ENCODE data around the gene RAD51B.

The RAD51B gene

DNA sequence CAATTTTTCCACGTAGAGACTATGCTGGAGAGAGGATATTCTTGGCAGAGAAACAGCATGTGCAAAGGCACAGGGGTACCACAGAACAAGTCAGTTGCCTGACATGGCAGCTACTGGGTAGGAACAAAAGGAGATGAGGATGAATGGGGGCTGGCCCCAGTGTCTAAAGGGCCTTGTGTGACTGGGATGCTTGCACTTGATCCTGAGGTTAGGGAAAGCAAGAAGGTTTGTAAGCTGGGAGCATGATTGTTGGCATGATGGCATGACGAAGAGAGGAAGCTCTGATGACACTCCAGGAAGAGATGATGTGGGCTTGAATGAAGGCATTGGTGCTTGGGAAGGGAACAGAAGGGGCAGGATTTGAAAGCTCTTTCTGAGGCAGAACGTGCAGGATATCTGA lies 834.2 kb downstream of the RAD51B start:
- no peaks in the 10 kb centered on the region for H3K4me1 ChIP-seq (ENCODE audit: low read length)
- no peak overlapping the region for H3K4me2 ChIP-seq (ENCODE audit: low read depth, low read length)
- TF ChIP-seq EZH2phosphoT487 (IDR thresholded peaks at IDR 0.05; ENCODE audit: low read length) (no peak), CTCF (IDR thresholded peaks at IDR 0.05; ENCODE audit: low read length) (no peak), EZH2 (optimal IDR thresholded peaks at IDR 0.05; ENCODE audit: low read depth, low read length) (no peak)
- no peak overlapping the region for H3K9ac ChIP-seq (ENCODE audit: low read length)
- no peak overlapping the region for H2AFZ ChIP-seq (ENCODE audit: low read length)
- no peaks in the 10 kb centered on the region for H4K20me1 ChIP-seq (ENCODE audit: insufficient read depth, low read length)
- no peaks in the 10 kb centered on the region for H3K9me3 ChIP-seq (replicated peaks; ENCODE audit: insufficient read depth, low read length)
- no peaks in the 10 kb centered on the region for H3K27me3 ChIP-seq (replicated peaks; ENCODE audit: insufficient read depth, low read length)
- DNase-seq = no peak
- no peak overlapping the region for H3K27ac ChIP-seq (ENCODE audit: low read length)
- H3K79me2 ChIP-seq (ENCODE audit: low read length) = no peaks in the 10 kb centered on the region
- H3F3A ChIP-seq (ENCODE audit: insufficient read depth, low read length) = no peaks in the 10 kb centered on the region
- H3K9me2 ChIP-seq (replicated peaks; ENCODE audit: insufficient read depth, low read length) = no peaks in the 10 kb centered on the region
- no peak overlapping the region for H3K4me3 ChIP-seq (ENCODE audit: low read length)
- no peaks in the 10 kb centered on the region for H3K36me3 ChIP-seq (replicated peaks; ENCODE audit: insufficient read depth, low read length)

DNA sequence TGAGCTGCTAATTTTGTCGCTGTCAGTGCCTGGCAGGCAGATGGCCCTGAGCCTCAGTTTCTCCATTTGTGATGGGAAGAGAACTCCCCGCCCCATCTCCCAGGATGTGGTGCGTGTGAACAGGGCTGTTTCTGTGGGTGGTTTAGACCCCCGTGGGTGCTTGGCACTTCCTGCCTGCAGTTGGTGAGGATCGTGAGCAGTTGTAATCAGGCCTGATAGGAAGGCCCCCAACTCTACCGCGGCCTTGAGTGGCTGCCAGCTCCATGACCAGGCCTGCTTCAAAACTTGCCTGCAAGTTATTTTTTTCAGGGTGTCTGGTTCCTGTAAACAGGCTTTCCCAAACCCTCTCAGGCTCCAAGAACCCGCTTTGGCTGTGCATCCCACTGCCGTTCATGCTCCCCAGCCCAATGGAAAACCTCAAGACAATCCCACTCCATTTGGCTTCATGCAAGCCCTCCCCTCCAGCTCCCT lies 834.9 kb downstream of the RAD51B start:
- no peaks in the 10 kb centered on the region for H3K27me3 ChIP-seq (replicated peaks; ENCODE audit: insufficient read depth, low read length)
- no peaks in the 10 kb centered on the region for H3F3A ChIP-seq (ENCODE audit: insufficient read depth, low read length)
- H3K9ac ChIP-seq (ENCODE audit: low read length) = no peak overlapping the region
- no peaks in the 10 kb centered on the region for H3K4me1 ChIP-seq (ENCODE audit: low read length)
- no peak for TF ChIP-seq CTCF (IDR thresholded peaks at IDR 0.05; ENCODE audit: low read length)
- no peak overlapping the region for H3K4me3 ChIP-seq (ENCODE audit: low read length)
- H3K9me2 ChIP-seq (replicated peaks; ENCODE audit: insufficient read depth, low read length) = no peaks in the 10 kb centered on the region
- no peak overlapping the region for H3K4me2 ChIP-seq (ENCODE audit: low read depth, low read length)
- no peaks in the 10 kb centered on the region for H3K36me3 ChIP-seq (replicated peaks; ENCODE audit: insufficient read depth, low read length)
- no peaks in the 10 kb centered on the region for H3K79me2 ChIP-seq (ENCODE audit: low read length)
- H3K9me3 ChIP-seq (replicated peaks; ENCODE audit: insufficient read depth, low read length) = no peaks in the 10 kb centered on the region
- no peak for DNase-seq
- H4K20me1 ChIP-seq (ENCODE audit: insufficient read depth, low read length) = no peaks in the 10 kb centered on the region
- no peak overlapping the region for H3K27ac ChIP-seq (ENCODE audit: low read length)
- H2AFZ ChIP-seq (ENCODE audit: low read length) = no peak overlapping the region

DNA sequence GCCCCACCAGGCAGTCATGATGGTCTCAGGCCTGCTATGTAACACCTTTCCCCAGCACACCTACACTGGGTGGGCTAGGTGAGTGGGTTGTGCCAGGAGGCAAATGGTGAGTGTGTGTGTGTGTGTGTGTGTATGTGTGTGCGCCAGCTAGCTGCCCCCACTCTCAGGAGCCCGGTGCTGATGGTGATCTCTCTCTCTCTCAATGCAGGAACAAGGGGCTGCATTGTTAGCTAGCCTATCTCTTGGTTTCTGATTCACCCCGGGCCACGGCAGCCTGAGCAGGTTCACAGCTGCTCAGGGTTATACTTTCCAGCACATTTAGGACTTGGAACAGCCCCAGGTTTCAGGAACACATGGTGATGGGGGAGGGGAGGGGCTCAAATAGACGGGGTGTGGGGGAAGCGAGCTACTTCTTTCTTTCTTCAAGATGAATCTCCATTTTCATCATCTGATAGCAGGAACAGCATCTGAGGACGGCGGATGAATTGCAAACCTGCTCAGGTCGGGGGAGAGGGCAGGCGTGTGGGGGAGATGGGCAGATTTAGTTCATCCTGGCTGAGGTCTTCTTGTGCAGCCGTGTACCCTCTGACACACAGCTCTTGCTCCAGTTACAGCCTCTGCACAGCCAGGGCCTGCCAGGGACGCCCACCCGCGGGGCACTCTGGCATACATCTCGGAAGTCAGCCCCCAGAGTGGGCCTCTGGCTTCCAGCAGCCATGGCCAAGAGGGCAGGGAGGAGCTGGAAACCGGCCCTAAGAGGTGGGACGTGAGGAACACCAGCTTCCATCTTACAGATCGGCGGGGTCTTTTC lies 835.6 kb downstream of the RAD51B start:
- Histone ChIP-seq H3K9ac (ENCODE audit: low read length) (no peak overlapping the region), H3K27ac (ENCODE audit: low read length) (no peak overlapping the region), H3K79me2 (ENCODE audit: low read length) (no peaks in the 10 kb centered on the region), H3K4me1 (ENCODE audit: low read length) (no peaks in the 10 kb centered on the region), H3K4me2 (ENCODE audit: low read depth, low read length) (no peak overlapping the region), H3K36me3 (replicated peaks; ENCODE audit: insufficient read depth, low read length) (no peaks in the 10 kb centered on the region), H4K20me1 (ENCODE audit: insufficient read depth, low read length) (no peaks in the 10 kb centered on the region), H3K9me2 (replicated peaks; ENCODE audit: insufficient read depth, low read length) (no peaks in the 10 kb centered on the region), H3F3A (ENCODE audit: insufficient read depth, low read length) (no peaks in the 10 kb centered on the region), H3K4me3 (ENCODE audit: low read length) (no peak overlapping the region), H3K27me3 (replicated peaks; ENCODE audit: insufficient read depth, low read length) (no peaks in the 10 kb centered on the region), H3K9me3 (replicated peaks; ENCODE audit: insufficient read depth, low read length) (no peaks in the 10 kb centered on the region), H2AFZ (ENCODE audit: low read length) (no peak overlapping the region)
- TF ChIP-seq EZH2 (optimal IDR thresholded peaks at IDR 0.05; ENCODE audit: low read depth, low read length) = no peak
- TF ChIP-seq CTCF (IDR thresholded peaks at IDR 0.05; ENCODE audit: low read length) = no peak
- TF ChIP-seq EZH2phosphoT487 (IDR thresholded peaks at IDR 0.05; ENCODE audit: low read length) = no peak
- no peak for DNase-seq
